PC-9 (cell line): ENCODE results near the gene NOCT.

Experiments
- EZH2 ChIP-seq: fragments of 200-600 bp; sonication (generic); IDR thresholded peaks from 2 replicates; pipeline ENCODE4 v1.8.0; 2017; ENCODE audit warnings: antibody characterized with exemption, low read depth
- TF ChIP-seq, protein P1 (sequence below): fragments of 200-600 bp; sonication (generic); conservative IDR thresholded peaks from 2 replicates; pipeline ENCODE4 v1.6.1; 2017; ENCODE audit warnings: mixed run types, antibody characterized with exemption, mild to moderate bottlenecking, moderate library complexity

DNA sequence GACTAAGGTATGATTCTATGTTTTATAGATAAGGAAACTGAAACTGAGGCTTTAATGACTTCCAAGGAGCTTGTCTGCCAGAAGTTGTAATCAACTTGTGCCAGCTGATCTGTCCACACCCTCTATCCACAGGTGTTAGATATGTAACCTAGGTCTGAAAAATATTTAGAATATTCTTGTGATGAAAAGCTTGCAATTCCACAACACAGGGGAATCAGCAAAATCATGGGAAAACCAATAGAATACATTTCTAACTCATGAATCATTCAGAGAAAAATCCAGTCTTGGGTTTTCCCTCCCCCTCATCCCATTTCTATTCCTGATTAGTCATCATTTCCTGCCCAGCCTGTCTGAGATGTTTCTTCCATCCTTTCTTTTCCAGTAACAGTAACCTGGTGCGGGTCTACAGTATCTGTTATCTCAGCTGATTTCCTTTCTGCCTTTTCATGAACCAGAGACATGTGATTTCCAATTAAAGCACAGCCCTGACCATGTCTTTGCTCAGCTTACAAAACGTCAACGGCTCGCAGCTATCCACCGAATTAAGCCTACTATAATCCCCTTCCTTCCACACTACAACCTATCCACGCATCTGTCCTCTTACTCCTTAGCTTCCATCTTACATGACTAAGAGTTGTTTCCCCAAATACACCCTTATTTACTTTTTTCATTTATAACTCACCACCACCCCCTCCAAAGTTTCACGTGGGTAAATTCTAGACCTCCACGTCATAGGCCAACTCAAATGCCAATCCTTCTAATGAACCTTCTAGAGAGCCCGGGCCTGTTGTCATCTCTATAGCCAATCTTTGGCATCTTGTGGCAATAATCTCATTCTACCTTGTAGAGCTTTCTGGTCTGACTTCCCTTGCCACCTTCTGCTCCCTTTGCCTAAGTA, 961 bp upstream of the NOCT start:
- TF ChIP-seq, protein P1, sequence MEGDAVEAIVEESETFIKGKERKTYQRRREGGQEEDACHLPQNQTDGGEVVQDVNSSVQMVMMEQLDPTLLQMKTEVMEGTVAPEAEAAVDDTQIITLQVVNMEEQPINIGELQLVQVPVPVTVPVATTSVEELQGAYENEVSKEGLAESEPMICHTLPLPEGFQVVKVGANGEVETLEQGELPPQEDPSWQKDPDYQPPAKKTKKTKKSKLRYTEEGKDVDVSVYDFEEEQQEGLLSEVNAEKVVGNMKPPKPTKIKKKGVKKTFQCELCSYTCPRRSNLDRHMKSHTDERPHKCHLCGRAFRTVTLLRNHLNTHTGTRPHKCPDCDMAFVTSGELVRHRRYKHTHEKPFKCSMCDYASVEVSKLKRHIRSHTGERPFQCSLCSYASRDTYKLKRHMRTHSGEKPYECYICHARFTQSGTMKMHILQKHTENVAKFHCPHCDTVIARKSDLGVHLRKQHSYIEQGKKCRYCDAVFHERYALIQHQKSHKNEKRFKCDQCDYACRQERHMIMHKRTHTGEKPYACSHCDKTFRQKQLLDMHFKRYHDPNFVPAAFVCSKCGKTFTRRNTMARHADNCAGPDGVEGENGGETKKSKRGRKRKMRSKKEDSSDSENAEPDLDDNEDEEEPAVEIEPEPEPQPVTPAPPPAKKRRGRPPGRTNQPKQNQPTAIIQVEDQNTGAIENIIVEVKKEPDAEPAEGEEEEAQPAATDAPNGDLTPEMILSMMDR, result no peak
- no peak for TF ChIP-seq EZH2
